Thymus (tissue), 14 donors: ENCODE results near the gene LACRT. TPM values are rescaled to one million over a fixed set of nuclear protein-coding genes. Genes with fewer than 3 reads are reported as not detected.
"Not testable (repeated sequence)": the region's sequence is repeated elsewhere in the genome, so short reads cannot be mapped to it uniquely, and the experiment has no call there.

ENCODE experiments used
- DNase-seq, 9 donors: peaks; one replicate each; pipeline ENCODE4 v3.0.0-alpha.2; 2013; ENCODE audit warnings: low spot score in 9 of 9, low read depth in 6 of 9, missing footprints in 1 of 9
- H3K27ac ChIP-seq, 2 donors: one replicate each; pipeline ENCODE4 v1.5.1; 2013; ENCODE audit warnings: control low read depth in 1 of 2, low read depth in 1 of 2, low read length in 1 of 2, mild to moderate bottlenecking in 1 of 2, moderate library complexity in 1 of 2
- H3K27me3 ChIP-seq, 2 donors: one replicate each; pipeline ENCODE4 v1.5.1; 2013; ENCODE audit warnings: low read length in 1 of 2; ENCODE audit not compliant: control insufficient read depth in 2 of 2, insufficient read depth in 1 of 2
- H3K36me3 ChIP-seq, 2 donors: one replicate each; pipeline ENCODE4 v1.5.1; 2013; ENCODE audit warnings: low read length in 1 of 2, mild to moderate bottlenecking in 1 of 2, moderate library complexity in 1 of 2; ENCODE audit not compliant: control insufficient read depth in 2 of 2, insufficient read depth in 2 of 2
- H3K4me1 ChIP-seq, 2 donors: one replicate each; pipeline ENCODE4 v1.5.1; 2013; ENCODE audit warnings: low read length in 2 of 2; ENCODE audit not compliant: control insufficient read depth in 2 of 2, insufficient read depth in 2 of 2
- H3K4me3 ChIP-seq, 2 donors: one replicate each; pipeline ENCODE4 v1.5.1; 2013; ENCODE audit warnings: low read length in 2 of 2, control low read depth in 1 of 2, mild to moderate bottlenecking in 1 of 2
- H3K9me3 ChIP-seq, 2 donors: one replicate each; pipeline ENCODE4 v1.5.1; 2013; ENCODE audit warnings: low read length in 1 of 2, mild to moderate bottlenecking in 1 of 2; ENCODE audit not compliant: control insufficient read depth in 2 of 2, insufficient read depth in 1 of 2
- WGBS: extraction: QIAGEN DNeasy Blood & Tissue Kit; methylation state at CpG from one replicate; pipeline ENCODE4 v1.1.7; 2013; 5-methylcytosine and 5-hydroxymethylcytosine counted together
- long read RNA-seq, 10 donors: transcript quantifications; one replicate each; lab custom pipeline, GENCODE V29; 2026
- polyA plus RNA-seq: library from polyadenylated mRNA; stranded (reverse); fragments of 200-250 nt; gene quantifications from one replicate; pipeline ENCODE4 v1.2.3, GENCODE V29; 2013
- total RNA-seq: library from RNA; stranded (reverse); fragments of 120-200 nt; gene quantifications from one replicate; pipeline ENCODE4 v1.2.4, GENCODE V29; 2013
- donor health status: healthy.

LACRT gene
- total RNA-seq (2.2 TPM), polyA plus RNA-seq (11.5 TPM)
- long read RNA-seq, donor 1, result 0 reads
- long read RNA-seq, donor 2, result 0 reads
- long read RNA-seq, donor 3, result 0 reads
- long read RNA-seq, donor 4, result 0 reads
- long read RNA-seq, donor 5, result 0 reads
- long read RNA-seq, donor 6, result 0 reads
- long read RNA-seq, donor 7, partial matches to known transcripts, result 0 of 1 reads
- long read RNA-seq, donor 7, other reads (novel, unspliced or antisense), result 0 of 1 reads
- long read RNA-seq, donor 8, result 0 reads
- long read RNA-seq, donor 9, result 0 reads
- long read RNA-seq, donor 10, result 0 reads

DNA sequence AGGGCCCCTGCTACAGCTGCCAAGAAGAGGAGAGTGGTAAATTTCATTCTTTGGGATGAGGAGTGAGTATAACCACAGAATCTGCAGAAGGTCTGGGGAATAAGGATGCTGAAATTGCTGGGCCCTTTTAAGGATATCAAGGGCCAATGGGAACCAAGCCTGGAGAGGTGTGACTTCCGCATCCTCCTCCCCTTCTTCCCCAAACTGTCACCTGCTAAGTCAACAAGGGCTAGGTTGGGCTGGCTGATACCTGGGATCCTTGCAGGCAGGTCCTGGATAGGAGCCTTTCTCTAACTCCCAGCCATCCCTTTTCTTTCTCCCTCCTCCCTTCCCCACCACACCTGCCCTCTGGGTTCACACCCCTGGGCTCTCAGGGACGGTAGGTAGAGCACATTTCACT lies at the start of gene LACRT:
Gene LACRT (minus strand): TSS at position 101 of the 400 bp plus-strand sequence. CDS start 54 bp downstream, at position 47.
- H3K4me3 ChIP-seq, result no peak within 1 kb of the TSS
- no peak for DNase-seq
- no peaks in the 10 kb centered on the region for H3K36me3 ChIP-seq
- peaks cover 0 to 2% of the 10 kb centered on the region in 2 donors for H3K27me3 ChIP-seq
- 97% methylated on average over 2 of the region's 2 CpGs for WGBS
- no peaks in the 10 kb centered on the region for H3K4me1 ChIP-seq
- H3K9me3 ChIP-seq, result peaks cover 0 to 1% of the 10 kb centered on the region in 2 donors
- no peak within 1 kb of the TSS for H3K27ac ChIP-seq

- H3K4me3 ChIP-seq, result no peak overlapping the region
- no peaks in the 10 kb centered on the region for H3K36me3 ChIP-seq
- H3K9me3 ChIP-seq, result no peaks in the 10 kb centered on the region
- no peaks in the 10 kb centered on the region for H3K4me1 ChIP-seq
- peaks cover 0 to 9% of the 10 kb centered on the region in 2 donors for H3K27me3 ChIP-seq
- no peak overlapping the region for H3K27ac ChIP-seq
- WGBS, result 75% methylated on average over 2 of the region's 2 CpGs
- no peak for DNase-seq
Measured at GRCh38 chr12:54683398-54683797, 48.7 kb upstream of the LACRT start.

- H3K27me3 ChIP-seq, result peaks cover 0 to 9% of the 10 kb centered on the region in 2 donors
- no peak overlapping the region for H3K4me3 ChIP-seq
- H3K9me3 ChIP-seq, result no peaks in the 10 kb centered on the region
- no peak overlapping the region for H3K27ac ChIP-seq
- WGBS, result 92% methylated on average over 1 of the region's 1 CpG
- no peaks in the 10 kb centered on the region for H3K36me3 ChIP-seq
- DNase-seq, result no peak
- H3K4me1 ChIP-seq, result no peaks in the 10 kb centered on the region
Measured at GRCh38 chr12:54682674-54683073, 48.0 kb upstream of the LACRT start.

DNA sequence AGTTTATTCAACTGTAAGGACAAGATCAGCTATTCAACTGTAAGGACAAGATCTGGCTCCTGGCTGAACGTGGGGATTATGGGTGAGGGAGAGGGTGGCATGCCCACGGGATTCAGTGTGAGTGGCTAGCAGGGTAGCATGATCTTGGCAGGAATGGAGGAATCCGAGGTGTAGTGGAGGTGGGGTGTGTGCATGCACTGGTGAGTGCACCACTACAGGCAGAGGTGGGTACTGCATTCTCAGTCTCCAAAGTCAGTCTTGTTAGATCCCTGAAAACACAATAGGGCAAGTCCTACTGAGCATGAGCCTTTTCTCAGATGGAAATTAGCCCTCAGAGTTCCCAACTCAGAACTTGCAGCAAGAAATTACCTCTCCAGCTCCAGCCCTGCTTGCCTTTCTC lies 45.7 kb upstream of the LACRT start:
- Histone ChIP-seq H3K4me1 (no peaks in the 10 kb centered on the region), H3K9me3 (no peaks in the 10 kb centered on the region), H3K4me3 (no peak overlapping the region), H3K27me3 (peaks cover 0 to 6% of the 10 kb centered on the region in 2 donors), H3K27ac (no peak overlapping the region), H3K36me3 (no peaks in the 10 kb centered on the region)
- peak in 4 of 9 donors; percentile 7 to 23 (median 15) for DNase-seq
- 58% methylated on average over 3 of the region's 3 CpGs for WGBS

GRCh38 chr12:54678131-54678530 lies 43.4 kb upstream of the LACRT start:
- H3K4me1 ChIP-seq, result no peaks in the 10 kb centered on the region
- H3K4me3 ChIP-seq, result no peak overlapping the region
- no peak overlapping the region for H3K27ac ChIP-seq
- no peaks in the 10 kb centered on the region for H3K27me3 ChIP-seq
- no peaks in the 10 kb centered on the region for H3K36me3 ChIP-seq
- no peaks in the 10 kb centered on the region for H3K9me3 ChIP-seq
- DNase-seq, result no peak
- WGBS, result 90% methylated on average over 5 of the region's 5 CpGs

DNA sequence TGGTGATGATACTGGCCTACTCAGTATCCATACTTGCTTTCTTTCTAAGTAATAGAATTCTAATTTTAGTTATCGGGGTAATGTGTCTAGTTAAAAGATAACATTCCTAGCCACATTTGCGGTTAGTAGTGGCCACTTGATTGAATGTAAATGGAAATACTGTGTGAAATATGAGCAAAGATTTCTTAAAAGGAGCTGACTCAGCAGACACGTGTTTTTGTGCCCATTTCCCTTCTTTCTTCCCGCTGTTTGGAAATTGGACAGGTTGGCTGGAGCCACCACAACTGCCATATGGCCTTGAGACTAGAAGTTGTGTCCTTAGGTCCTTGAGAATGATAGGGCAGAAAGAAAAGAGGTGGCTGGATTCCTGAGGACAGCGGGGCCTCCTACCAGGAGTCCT lies 33.2 kb upstream of the LACRT start:
- WGBS, result 94% methylated on average over 5 of the region's 5 CpGs
- H3K4me1 ChIP-seq, result no peaks in the 10 kb centered on the region
- no peaks in the 10 kb centered on the region for H3K9me3 ChIP-seq
- H3K36me3 ChIP-seq, result no peaks in the 10 kb centered on the region
- no peak overlapping the region for H3K4me3 ChIP-seq
- DNase-seq, result no peak
- H3K27me3 ChIP-seq, result no peaks in the 10 kb centered on the region
- H3K27ac ChIP-seq, result no peak overlapping the region

DNA sequence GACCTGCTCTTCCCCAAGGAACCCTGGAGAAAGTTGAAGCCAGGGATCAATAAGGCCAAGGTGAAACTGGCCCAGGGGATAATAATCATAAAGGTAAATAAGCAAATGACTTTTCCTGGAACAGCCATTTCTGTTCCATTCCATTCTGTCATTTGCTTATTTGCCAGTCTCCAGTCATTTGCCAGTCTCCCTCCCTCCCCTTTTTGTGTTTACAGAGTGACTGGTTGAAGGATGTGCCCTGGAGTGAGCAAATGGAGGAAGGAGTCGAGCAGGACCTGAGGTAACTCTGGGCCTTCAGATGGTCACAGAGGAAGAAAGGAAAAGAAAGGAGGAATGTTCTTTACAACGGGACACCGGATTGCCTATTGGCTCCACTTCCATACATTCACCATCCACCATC lies 31.3 kb upstream of the LACRT start:
- no peak overlapping the region for H3K27ac ChIP-seq
- no peak overlapping the region for H3K4me3 ChIP-seq
- no peaks in the 10 kb centered on the region for H3K36me3 ChIP-seq
- no peak for DNase-seq
- WGBS, result 91% methylated on average over 3 of the region's 3 CpGs
- no peaks in the 10 kb centered on the region for H3K4me1 ChIP-seq
- no peaks in the 10 kb centered on the region for H3K9me3 ChIP-seq
- no peaks in the 10 kb centered on the region for H3K27me3 ChIP-seq

GRCh38 chr12:54665022-54665635 lies 30.4 kb upstream of the LACRT start:
- not testable (repeated sequence) for H3K27me3 ChIP-seq, H3K27ac ChIP-seq, H3K4me3 ChIP-seq, H3K4me1 ChIP-seq, DNase-seq, H3K36me3 ChIP-seq, H3K9me3 ChIP-seq
- WGBS, result 92% methylated on average over 3 of the region's 3 CpGs

- Histone ChIP-seq H3K36me3 (no peaks in the 10 kb centered on the region), H3K27ac (no peak overlapping the region), H3K27me3 (no peaks in the 10 kb centered on the region), H3K4me1 (no peaks in the 10 kb centered on the region), H3K4me3 (no peak overlapping the region), H3K9me3 (no peaks in the 10 kb centered on the region)
- 96% methylated on average over 3 of the region's 3 CpGs for WGBS
- no peak for DNase-seq
Measured at GRCh38 chr12:54663603-54664002, 28.9 kb upstream of the LACRT start.
